Measurements from ENCODE around the gene GNAQ. TPM values are rescaled to one million over a fixed set of nuclear protein-coding genes. Genes with fewer than 3 reads are reported as not detected.

The GNAQ gene
- total RNA-seq, 2 donors from 2014 or later = 84.1 to 86.5 TPM

DNA sequence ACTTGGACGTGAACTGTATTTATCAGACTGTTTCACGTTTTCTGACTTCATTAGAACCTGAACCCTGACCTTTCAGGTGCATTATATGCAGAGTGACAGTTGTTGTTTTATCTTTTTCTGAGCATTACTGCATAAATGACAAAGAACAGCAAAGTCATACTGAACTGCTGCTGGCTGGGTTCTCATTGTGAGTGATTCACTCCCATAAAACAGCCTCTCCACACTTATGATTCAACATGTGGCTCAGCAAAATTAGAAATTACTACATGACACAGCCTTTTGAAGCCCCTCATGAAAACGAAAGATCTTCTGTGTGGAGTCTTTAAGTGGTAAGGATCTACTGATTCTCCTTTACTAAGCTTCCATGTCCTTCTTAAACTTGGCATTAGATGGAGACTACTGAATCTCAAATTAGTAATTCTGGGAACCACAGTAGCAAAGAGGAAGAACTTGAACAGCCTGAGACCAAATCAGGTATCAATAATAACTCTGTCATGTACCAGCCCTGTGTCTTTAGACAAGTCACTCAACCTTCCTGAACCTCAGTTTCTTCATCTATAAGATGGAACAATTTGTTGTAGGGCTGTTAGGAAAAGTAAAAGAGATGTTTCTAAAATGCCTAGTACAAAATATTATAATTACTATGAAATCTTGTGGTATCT, 211.2 kb downstream of the GNAQ start:
- intact Hi-C loops (cut with DNase I, micrococcal nuclease) = no loop called here
- DNase-seq = no peak

GRCh38 chr9:77819657-77820056, 212.0 kb downstream of the GNAQ start:
- DNase-seq = no peak
- intact Hi-C loops (cut with DNase I, micrococcal nuclease) = no loop called here
- ATAC-seq = peak; percentile 47

More for the DNA sequence above, 211.2 kb downstream of the GNAQ start:
- ATAC-seq = peak; percentile 73

DNA sequence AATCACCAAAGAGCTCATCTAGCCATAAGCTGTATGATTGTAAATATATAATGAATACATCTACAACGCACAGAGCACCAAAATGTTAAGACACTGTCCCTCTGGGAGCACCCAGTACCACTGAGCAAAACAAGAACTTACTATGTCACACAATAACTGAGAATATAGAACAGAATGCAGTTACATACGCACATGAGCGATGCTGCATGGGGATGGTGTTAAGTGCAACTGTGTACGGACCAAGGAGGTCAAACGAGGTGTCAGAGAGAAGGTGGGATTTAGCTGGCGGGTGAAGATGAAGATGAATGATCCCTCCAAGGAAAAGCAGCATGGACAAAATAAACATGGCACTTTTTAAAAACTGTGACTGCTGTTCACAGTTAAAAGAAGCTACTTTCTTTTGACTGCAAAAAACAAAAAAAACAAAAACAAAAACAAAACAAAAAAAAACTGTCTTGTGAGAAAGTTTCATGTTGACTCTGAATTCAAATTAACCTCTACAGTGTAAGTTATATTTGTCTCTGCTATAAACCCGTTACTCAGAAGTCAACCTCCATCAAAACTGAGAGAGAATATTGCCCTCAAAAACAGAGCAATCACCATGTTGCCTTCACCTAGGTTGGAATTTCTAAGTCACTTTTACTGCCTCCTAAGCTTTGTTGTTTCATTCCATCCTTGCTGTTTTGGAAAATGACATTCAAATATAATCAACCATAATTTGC, 213.9 kb downstream of the GNAQ start:
- DNase-seq (no peak), ATAC-seq (no peak)
- intact Hi-C loops (cut with DNase I, micrococcal nuclease) = no loop called here

- ATAC-seq = no peak
These were observed 214.8 kb downstream of the GNAQ start for GRCh38 chr9:77816641-77817341.

GRCh38 chr9:77815260-77815659, 216.4 kb downstream of the GNAQ start:
- peak; percentile 65 for ATAC-seq
- DNase-seq = no peak

More at GRCh38 chr9:77816641-77817341, 214.8 kb downstream of the GNAQ start:
- DNase-seq = no peak
- intact Hi-C loops (cut with DNase I, micrococcal nuclease) = no loop called here

GRCh38 chr9:77811832-77812231, 219.8 kb downstream of the GNAQ start:
- ATAC-seq (no peak), DNase-seq (no peak)
- intact Hi-C loops (cut with DNase I, micrococcal nuclease) = no loop called here

More at GRCh38 chr9:77815260-77815659, 216.4 kb downstream of the GNAQ start:
- intact Hi-C loops (cut with DNase I, micrococcal nuclease) = no loop called here

DNA sequence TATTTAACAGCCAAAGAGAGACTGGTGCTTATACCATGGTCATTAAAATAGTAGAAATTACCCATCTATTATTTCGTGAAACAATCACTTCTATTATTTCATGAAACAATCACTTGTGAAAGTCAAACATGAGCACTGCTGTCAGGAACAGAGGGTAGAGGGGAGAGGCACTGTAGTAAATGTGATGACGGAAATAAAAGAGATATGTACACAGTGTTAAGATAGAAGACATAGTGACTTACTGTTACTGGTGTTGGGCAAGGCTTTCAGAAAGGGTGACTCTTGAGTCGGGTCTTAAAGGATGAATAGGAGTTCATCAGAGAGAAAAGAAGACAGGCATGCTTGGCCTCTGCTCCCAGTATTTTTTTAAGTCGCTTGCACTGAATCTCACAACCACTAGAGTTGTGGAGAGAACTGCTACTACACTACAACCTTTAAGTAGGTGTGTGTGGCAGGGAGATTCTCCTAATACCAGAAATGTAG, 220.9 kb downstream of the GNAQ start:
- no peak for DNase-seq
- intact Hi-C loops (cut with DNase I, micrococcal nuclease) = no loop called here
- peak; percentile 72 for ATAC-seq

DNA sequence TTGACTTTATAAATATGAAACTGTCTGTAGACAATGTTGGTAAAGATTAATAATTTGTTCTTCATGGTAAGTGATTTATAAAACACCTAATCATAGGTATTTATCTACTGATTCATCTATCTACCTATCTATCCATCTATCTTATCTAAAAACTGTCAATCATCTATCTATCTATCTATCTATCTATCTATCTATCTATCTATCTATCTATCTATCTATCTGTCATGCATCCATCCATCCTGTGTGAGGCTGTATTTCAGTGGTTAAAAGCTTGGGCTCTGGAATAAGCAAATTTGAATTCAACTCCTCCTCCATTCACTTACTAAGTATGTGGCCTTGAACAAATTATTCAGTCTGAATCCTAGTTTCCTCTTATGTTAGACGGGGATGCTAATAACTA, 221.6 kb downstream of the GNAQ start:
- intact Hi-C loops (cut with DNase I, micrococcal nuclease) = no loop called here
- no peak for DNase-seq
- no peak for ATAC-seq

- ATAC-seq (no peak), DNase-seq (no peak)
- intact Hi-C loops (cut with DNase I, micrococcal nuclease) = no loop called here
These were observed 222.1 kb downstream of the GNAQ start for GRCh38 chr9:77809552-77809951.

- DNase-seq (no peak), ATAC-seq (no peak)
- intact Hi-C loops (cut with DNase I, micrococcal nuclease) = no loop called here
These were observed 222.9 kb downstream of the GNAQ start for GRCh38 chr9:77808751-77809081.

DNA sequence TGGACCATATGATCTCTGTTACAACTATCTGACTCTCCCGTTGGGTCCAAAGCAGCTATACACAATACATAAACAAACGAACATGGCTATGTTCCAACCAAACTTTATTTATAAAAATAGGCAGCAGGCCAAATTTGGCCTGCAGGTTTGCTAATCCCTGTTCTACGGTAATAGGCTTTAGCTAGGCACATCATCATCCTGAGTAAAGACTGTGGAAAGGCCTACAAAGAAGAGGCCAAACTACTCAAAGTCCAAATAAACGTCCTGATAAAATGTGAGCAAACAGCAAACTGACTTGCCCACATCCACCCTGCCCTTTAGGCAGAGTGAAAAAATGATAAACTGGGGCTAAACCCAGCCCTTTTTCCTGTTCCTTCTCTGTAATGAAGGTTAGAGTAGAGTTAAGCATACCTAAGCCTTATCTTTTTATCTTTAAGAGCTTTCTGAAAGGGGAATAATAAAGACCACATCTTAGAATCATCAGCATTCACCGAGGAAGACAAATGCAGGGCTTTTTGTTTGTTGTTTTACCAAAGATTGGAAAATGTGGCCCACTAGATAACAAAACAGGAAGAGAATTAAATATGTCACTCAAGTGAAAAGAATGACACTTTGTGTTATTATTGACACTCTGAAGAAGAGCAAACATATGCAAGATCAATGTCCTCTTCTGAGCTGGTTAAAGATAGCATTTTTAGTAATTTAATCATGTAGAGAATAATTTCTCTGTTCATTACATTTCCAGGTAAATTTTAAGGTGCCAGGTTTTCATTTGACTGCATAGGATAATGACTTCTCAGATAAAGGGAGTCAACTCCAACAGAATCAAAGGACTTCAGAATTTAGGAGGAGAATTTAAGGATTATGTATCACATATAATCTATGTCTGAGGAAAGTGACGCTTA, 223.5 kb downstream of the GNAQ start:
- intact Hi-C loops (cut with DNase I, micrococcal nuclease) = no loop called here
- DNase-seq (no peak), ATAC-seq (peak; percentile 80)

DNA sequence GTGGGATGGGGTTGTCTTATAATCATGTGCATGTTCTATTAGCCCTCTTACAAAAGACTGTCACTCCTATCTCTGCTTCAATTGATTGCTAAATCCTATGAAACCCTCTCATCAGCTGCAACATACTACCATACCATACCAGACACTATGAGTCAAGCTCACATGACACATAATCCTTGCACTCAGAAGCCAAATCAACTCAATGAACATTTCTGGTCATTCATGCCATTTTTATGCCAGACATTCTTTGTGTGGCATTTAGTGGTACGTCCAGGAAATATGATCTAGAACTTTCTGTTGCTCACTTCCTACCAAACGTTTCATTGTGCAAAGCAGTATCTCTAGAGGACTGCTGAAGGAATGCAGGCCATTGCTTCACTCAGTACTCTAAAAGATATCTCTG, 224.3 kb downstream of the GNAQ start:
- no peak for DNase-seq
- intact Hi-C loops (cut with DNase I, micrococcal nuclease) = no loop called here
- ATAC-seq = peak; percentile 7

DNA sequence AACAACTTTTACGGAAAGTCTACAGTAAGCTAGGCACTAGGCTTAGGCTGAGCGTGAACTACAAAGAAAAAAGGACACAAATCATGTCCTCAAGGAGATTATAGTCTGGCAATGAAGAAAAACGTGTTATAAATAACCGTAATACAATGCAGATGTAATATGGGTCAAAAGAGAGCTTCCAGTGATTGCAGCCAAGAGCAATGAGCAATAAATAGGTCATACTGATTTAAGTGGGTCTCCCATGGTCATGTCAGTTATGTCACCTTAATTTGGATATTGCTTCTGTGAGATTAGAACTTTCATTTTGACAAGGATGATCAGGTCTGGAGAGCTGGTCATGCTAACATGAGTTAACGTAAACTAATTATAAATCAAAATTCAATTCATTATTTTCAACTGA, 224.9 kb downstream of the GNAQ start:
- no peak for DNase-seq
- no peak for ATAC-seq
- intact Hi-C loops (cut with DNase I, micrococcal nuclease) = no loop called here

DNA sequence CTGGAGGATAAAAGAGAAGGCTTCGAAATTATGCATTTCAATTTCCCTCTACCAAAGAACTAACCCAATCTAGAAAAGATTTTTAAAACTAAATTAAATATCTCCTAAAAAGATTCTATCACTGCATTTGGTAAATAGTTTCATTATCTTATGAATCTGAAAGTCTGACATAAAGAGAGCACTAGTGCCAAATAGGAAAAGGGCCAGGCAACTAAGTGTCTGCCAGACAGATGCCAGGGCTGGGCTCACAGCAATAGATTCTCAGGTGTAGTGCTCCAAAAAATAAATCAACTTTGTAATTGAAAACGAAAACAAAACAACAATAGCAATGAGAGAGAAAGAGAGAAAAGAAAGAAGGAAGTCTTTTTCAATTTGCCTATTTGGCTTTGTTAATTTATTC, 225.8 kb downstream of the GNAQ start:
- DNase-seq (no peak), ATAC-seq (no peak)
- intact Hi-C loops (cut with DNase I, micrococcal nuclease) = no loop called here

DNA sequence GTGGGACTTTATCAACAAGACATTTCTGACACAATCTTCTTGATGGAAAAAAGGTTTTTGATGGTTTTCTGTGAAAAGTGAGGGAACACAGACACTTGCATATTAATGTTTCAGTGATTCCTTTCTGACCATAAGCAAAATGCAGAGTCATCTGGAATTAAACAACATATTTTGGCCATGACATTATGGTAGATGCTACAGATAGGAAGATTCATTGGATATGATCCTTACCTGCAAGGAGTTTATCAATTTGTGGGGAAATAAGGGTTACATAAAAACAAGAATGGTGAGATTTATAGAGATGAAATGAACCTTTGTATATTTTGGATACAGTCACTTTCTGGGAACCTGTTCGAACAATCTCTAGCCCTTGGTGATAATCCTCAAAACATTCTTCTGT, 228.2 kb downstream of the GNAQ start:
- DNase-seq (no peak), ATAC-seq (no peak)
- intact Hi-C loops (cut with DNase I, micrococcal nuclease) = no loop called here

DNA sequence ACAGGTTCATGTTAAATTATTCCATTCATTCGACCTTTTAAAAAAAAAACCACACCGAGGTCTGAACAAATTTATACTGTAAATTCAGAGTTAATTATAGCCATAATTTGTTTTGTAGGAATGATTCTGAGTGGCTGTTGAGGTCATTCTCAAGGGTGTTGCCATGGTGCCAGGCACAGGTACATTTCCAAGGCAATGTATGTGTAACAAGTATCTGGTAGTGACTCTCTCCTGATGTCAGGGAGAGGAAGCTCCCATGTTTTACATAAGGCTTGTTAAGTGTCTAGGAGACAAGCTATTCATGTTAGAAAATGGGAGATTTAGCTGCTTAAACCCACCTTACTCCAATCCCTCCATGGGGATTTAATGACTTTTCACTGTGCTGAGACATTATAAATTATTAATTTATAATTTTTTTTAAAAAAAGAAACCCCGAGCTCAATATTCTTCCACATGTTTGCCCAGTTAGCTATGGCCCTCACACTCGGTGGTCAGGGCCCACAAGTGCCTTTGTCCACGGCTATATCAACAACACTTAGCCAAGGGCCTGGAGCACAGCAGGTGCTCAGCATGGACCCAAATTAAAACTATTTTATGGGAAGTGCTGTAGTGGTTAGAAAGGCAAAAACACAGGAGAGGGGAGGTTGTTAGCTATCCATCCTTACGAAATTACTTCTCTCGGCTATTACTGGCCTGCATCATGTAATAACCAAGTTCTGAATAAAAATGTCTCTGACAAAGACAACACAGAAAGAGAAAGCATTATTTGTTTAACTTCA, 228.9 kb downstream of the GNAQ start:
- intact Hi-C loops (cut with DNase I, micrococcal nuclease) = no loop called here
- ATAC-seq = peak; percentile 51
- no peak for DNase-seq

DNA sequence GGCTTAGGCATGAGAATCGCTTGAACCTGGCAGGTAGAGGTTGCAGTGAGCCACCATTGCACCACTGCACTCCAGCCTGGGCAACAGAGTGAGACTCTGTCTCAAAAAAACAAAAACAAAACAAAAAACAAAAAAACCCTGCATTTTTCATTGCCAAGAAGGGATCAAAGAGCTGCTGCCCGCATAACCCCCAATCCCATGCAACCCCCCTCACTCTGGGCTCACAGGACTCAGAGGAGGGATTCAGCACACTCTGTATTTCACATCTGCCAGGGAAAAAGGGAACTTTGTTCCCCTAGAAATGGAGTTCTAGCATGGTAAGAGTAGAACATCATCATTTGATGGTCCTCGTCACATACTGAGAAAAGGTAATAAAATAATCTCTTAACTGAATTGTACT, 229.5 kb downstream of the GNAQ start:
- ATAC-seq (no peak), DNase-seq (no peak)
- intact Hi-C loops (cut with DNase I, micrococcal nuclease) = no loop called here

DNA sequence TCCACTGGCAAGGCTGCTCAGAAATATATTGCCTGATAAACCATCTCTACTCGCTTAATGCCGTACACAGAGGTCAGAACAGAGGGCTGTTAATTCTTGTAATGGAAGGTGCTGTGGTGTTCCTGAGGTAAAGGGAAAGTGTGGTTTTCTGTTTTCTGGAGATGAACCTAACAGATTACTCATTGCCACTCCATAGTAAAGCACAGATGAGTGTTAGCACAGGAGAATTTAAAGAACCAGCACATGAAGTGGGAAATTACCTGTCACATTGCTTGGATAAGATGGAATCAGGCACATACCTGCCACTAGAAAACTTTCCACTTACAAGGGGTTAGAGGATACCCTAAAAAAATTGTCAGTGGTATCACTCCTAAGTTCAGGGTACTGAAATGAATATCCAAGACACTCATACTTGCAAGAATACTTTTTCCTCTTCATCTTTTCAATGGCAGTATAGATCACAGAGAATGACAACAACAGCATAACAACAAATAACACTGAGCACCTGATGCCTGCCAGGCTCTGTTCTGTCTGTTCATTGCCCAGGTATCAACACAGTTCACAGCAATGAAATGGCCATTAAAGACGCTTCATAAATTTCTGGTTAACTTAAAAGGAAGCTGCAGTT, 230.6 kb downstream of the GNAQ start:
- ATAC-seq (no peak), DNase-seq (no peak)
- intact Hi-C loops (cut with DNase I, micrococcal nuclease) = no loop called here
